GM23338 (cell line): ENCODE results near the gene ABCF3.

Source experiments
- CREB1 ChIP-seq: fragments of 250-450 bp; sonication (Bioruptor Pico); IDR thresholded peaks from 2 replicates; pipeline ENCODE4 v1.5.0; 2020; ENCODE audit warnings: low read depth, mild to moderate bottlenecking, moderate library complexity
- EZH2 ChIP-seq: fragments of 200-600 bp; sonication (generic); IDR thresholded peaks from one replicate; pipeline ENCODE4 v1.8.0; 2017; ENCODE audit warnings: antibody characterized with exemption, mild to moderate bottlenecking, low read depth; ENCODE audit not compliant: unreplicated experiment
- EZH2phosphoT487 ChIP-seq: fragments of 200-600 bp; sonication (generic); IDR thresholded peaks from one replicate; pipeline ENCODE4 v1.8.1; 2018; ENCODE audit warnings: antibody characterized with exemption; ENCODE audit not compliant: unreplicated experiment
- JUNB ChIP-seq: IDR thresholded peaks from one replicate; pipeline ENCODE4 v1.6.1; 2016; ENCODE audit warnings: antibody characterized with exemption; ENCODE audit not compliant: unreplicated experiment
- NANOG ChIP-seq: IDR thresholded peaks from 2 replicates; pipeline ENCODE4 v1.6.1; 2016; ENCODE audit warnings: antibody characterized with exemption, borderline replicate concordance
- POLR2AphosphoS5 ChIP-seq: IDR thresholded peaks from 2 replicates; pipeline ENCODE4 v1.6.1; 2016; ENCODE audit warnings: antibody characterized with exemption, low read depth
- STAT1 ChIP-seq: IDR thresholded peaks from one replicate; pipeline ENCODE4 v1.6.1; 2016; ENCODE audit warnings: antibody characterized with exemption; ENCODE audit not compliant: unreplicated experiment
- ZNF114 ChIP-seq: fragments of 250-450 bp; sonication (Bioruptor Pico); IDR thresholded peaks from 2 replicates; pipeline ENCODE4 v1.5.0; 2020; ENCODE audit warnings: mild to moderate bottlenecking, moderate library complexity
- ZNF331 ChIP-seq: fragments of 250-450 bp; sonication (Bioruptor Pico); IDR thresholded peaks from 2 replicates; pipeline ENCODE4 v1.5.0; 2020; ENCODE audit warnings: low read depth, mild to moderate bottlenecking, moderate library complexity
- ZNF462 ChIP-seq: fragments of 250-450 bp; sonication (Bioruptor Pico); IDR thresholded peaks from 2 replicates; pipeline ENCODE4 v1.5.0; 2020; ENCODE audit warnings: mild to moderate bottlenecking, moderate library complexity
- TF ChIP-seq, protein P1 (sequence below), 2 experiments: fragments of 200-600 bp in 1 of 2; sonication (generic) in 1 of 2; conservative IDR thresholded peaks; 2 replicates each; pipeline versions ENCODE4 v1.5.1 to v1.6.1; 2016 to 2017; ENCODE audit warnings: antibody characterized with exemption in 2 of 2, low read depth in 2 of 2, mild to moderate bottlenecking in 2 of 2, moderate library complexity in 1 of 2
- TF ChIP-seq, protein P2 (sequence below): IDR thresholded peaks from one replicate; pipeline ENCODE4 v1.6.1; 2018; ENCODE audit warnings: antibody characterized with exemption; ENCODE audit not compliant: unreplicated experiment
- TF ChIP-seq, protein P3 (sequence below): IDR thresholded peaks from 2 replicates; pipeline ENCODE4 v1.6.1; 2016; ENCODE audit warnings: antibody characterized with exemption

- TF ChIP-seq JUNB (no peak), CREB1 (CRISPR knock-in tag) (no peak), ZNF331 (CRISPR knock-in tag) (no peak), POLR2AphosphoS5 (no peak), EZH2 (no peak), EZH2phosphoT487 (no peak), ZNF114 (no peak), STAT1 (no peak), ZNF462 (CRISPR knock-in tag) (no peak), NANOG (no peak)
- TF ChIP-seq, protein P1, sequence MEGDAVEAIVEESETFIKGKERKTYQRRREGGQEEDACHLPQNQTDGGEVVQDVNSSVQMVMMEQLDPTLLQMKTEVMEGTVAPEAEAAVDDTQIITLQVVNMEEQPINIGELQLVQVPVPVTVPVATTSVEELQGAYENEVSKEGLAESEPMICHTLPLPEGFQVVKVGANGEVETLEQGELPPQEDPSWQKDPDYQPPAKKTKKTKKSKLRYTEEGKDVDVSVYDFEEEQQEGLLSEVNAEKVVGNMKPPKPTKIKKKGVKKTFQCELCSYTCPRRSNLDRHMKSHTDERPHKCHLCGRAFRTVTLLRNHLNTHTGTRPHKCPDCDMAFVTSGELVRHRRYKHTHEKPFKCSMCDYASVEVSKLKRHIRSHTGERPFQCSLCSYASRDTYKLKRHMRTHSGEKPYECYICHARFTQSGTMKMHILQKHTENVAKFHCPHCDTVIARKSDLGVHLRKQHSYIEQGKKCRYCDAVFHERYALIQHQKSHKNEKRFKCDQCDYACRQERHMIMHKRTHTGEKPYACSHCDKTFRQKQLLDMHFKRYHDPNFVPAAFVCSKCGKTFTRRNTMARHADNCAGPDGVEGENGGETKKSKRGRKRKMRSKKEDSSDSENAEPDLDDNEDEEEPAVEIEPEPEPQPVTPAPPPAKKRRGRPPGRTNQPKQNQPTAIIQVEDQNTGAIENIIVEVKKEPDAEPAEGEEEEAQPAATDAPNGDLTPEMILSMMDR (conservative IDR thresholded peaks at IDR 0.05; ENCODE audit: low read depth in 2 of 2): no peak
- TF ChIP-seq, protein P2, sequence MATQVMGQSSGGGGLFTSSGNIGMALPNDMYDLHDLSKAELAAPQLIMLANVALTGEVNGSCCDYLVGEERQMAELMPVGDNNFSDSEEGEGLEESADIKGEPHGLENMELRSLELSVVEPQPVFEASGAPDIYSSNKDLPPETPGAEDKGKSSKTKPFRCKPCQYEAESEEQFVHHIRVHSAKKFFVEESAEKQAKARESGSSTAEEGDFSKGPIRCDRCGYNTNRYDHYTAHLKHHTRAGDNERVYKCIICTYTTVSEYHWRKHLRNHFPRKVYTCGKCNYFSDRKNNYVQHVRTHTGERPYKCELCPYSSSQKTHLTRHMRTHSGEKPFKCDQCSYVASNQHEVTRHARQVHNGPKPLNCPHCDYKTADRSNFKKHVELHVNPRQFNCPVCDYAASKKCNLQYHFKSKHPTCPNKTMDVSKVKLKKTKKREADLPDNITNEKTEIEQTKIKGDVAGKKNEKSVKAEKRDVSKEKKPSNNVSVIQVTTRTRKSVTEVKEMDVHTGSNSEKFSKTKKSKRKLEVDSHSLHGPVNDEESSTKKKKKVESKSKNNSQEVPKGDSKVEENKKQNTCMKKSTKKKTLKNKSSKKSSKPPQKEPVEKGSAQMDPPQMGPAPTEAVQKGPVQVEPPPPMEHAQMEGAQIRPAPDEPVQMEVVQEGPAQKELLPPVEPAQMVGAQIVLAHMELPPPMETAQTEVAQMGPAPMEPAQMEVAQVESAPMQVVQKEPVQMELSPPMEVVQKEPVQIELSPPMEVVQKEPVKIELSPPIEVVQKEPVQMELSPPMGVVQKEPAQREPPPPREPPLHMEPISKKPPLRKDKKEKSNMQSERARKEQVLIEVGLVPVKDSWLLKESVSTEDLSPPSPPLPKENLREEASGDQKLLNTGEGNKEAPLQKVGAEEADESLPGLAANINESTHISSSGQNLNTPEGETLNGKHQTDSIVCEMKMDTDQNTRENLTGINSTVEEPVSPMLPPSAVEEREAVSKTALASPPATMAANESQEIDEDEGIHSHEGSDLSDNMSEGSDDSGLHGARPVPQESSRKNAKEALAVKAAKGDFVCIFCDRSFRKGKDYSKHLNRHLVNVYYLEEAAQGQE: no peak
- TF ChIP-seq, protein P3, sequence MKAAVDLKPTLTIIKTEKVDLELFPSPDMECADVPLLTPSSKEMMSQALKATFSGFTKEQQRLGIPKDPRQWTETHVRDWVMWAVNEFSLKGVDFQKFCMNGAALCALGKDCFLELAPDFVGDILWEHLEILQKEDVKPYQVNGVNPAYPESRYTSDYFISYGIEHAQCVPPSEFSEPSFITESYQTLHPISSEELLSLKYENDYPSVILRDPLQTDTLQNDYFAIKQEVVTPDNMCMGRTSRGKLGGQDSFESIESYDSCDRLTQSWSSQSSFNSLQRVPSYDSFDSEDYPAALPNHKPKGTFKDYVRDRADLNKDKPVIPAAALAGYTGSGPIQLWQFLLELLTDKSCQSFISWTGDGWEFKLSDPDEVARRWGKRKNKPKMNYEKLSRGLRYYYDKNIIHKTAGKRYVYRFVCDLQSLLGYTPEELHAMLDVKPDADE: no peak
Measured at GRCh38 chr3:184211718-184212117, 25.7 kb downstream of the ABCF3 start.
